GM21576 (cell line): ENCODE measurements around the gene SLC11A1.

Experiments used
- ATAC-seq: cut with Tn5 transposase; IDR thresholded peaks from one replicate; pipeline ENCODE4 v1.9.1; 2021; ENCODE audit warnings: mild to moderate bottlenecking, moderate library complexity; ENCODE audit not compliant: unreplicated experiment

SLC11A1 gene

GRCh38 chr2:218431878-218432277 is 49.8 kb downstream of the SLC11A1 start:
- no peak for ATAC-seq

DNA sequence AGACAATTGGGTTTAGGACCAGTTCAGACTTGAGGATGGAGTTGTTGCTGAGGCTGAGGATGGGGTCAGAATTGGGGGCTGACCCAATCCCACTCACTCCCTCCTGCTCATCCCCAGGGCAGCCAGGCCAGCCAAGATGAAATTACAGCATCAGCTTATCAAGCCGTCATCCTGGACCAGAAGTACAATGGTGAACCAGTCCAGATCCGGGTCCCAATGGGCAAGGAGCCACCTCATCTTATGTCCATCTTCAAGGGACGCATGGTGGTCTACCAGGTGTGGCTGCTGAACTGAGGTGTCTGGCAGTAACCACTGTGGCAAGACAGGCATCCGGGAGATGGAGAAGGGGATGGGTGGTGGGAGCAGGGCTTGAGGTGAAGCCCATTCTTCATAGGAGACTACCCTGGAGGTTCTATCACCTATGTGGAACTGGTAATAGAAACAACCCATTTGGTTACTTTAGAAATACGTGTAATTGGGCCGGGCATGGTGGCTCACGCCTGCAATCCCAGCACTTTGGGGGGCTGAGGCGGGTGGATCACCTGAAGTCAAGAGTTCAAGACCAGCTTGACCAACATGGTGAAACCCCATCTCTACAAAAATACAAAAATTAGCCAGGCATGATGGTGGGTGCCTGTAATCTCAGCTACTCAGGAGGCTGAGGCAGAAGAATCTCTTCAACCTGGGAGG is 50.7 kb downstream of the SLC11A1 start:
- no peak for ATAC-seq

- no peak for ATAC-seq
Measured at GRCh38 chr2:218434456-218434855, 52.4 kb downstream of the SLC11A1 start.

GRCh38 chr2:218435003-218435982 is 53.2 kb downstream of the SLC11A1 start:
- ATAC-seq = no peak

GRCh38 chr2:218436992-218437391 is 54.9 kb downstream of the SLC11A1 start:
- ATAC-seq = no peak

GRCh38 chr2:218437969-218438368 is 55.9 kb downstream of the SLC11A1 start:
- ATAC-seq = no peak

DNA sequence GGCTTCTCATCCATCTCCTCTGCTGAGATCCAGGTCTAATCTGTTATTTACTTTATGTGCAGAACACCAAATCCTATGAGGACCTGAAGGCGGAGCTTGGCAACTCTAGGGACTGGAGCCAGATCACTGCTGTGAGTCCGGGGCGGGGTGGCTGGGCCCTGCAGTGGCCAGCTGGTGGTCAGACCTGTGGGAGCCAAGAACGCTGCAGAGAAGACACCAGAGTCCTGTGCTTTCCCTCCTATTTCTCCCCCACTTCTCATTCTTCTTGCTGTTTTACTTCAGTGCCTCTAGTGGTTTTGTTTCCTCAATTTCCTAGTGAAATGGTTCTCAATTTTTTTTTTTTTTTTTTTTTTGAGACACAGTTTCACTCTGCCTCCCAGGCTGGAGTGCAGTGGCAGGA is 56.5 kb downstream of the SLC11A1 start:
- no peak for ATAC-seq

GRCh38 chr2:218444692-218445357 is 62.8 kb downstream of the SLC11A1 start:
- ATAC-seq = no peak

DNA sequence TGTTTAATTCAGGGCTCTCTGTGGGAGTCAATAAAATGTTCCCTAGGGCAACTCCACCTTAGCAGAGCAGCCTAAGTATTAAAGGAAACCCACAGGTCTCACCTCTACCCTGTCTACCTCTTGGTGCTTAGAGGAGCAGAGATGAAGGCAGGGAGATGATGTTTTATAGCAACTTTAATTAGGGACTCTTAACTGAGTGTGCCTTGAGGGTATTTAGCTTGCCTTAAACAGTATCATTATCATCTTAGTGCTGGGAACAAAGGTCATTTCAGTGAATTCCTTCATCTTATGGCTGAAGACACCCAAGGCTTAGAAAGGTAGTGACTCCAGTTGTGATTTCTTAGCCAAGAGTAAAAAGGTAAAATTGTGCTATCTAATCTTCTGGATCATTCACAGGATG is 63.5 kb downstream of the SLC11A1 start:
- no peak for ATAC-seq
